ENCODE results near the gene C1orf56.
A peak's percentile ranks its signal among the peaks of the same experiment; 100 is the strongest.

C1orf56 gene
- 0 to 2.0 (median 1.6) reads per million in 9 experiments for total RNA-seq

DNA sequence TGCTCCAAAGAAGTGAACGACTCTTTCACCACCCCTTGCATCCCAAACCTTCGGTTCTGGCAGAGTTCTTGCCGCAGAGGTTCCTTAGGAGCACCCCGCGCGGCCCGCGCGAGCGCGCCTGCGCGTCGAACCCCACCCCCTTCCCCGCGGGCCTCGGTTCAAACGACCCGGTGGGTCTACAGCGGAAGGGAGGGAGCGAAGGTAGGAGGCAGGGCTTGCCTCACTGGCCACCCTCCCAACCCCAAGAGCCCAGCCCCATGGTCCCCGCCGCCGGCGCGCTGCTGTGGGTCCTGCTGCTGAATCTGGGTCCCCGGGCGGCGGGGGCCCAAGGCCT, at the start of gene C1orf56:
Gene C1orf56, plus strand, starts transcription at position 161 of the 334 bp plus-strand sequence. Its CDS starts 97 bp downstream, at position 258.
- no peaks in the 10 kb centered on the region for H3K9me3 Mint-ChIP-seq
- H3K27me3 Mint-ChIP-seq = no peaks in the 10 kb centered on the region
- ATAC-seq (replicated peaks) (peak; percentile 60), DNase-seq (peak; percentile 33 to 40 (median 37))
- peak within 1 kb of the TSS; percentile 94 to 96 for H3K4me3 Mint-ChIP-seq
- peak within 1 kb of the TSS; percentile 92 to 96 for H3K27ac Mint-ChIP-seq
- peaks cover 45% of the 10 kb centered on the region for H3K36me3 Mint-ChIP-seq (ENCODE audit: insufficient read depth)
- H3K4me1 Mint-ChIP-seq (ENCODE audit: low read depth in 2 of 2) = peaks cover 33 to 37% of the 10 kb centered on the region in 2 donors

DNA sequence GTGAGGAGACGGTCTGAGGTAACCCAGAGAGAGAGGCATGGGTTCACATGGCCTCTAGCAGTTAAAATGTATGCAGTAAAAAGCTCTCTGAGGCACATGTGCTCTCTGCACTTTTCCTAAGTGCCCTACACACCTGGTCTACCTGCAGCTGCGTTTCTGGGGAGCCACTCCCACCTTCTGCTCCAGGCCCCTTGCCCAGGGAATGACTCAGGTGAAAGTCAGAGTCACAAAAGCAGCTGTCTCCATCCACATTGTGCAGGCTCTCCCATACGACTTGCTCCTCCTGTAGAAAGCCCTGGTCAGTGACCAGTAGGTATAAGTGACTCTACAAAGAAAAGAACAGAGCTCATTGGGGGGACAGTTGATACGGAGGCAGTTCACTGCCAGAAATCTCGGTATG, 49.6 kb upstream of the C1orf56 start:
- no peaks in the 10 kb centered on the region for H3K36me3 Mint-ChIP-seq (ENCODE audit: insufficient read depth)
- peaks cover 9 to 10% of the 10 kb centered on the region in 2 donors for H3K4me1 Mint-ChIP-seq (ENCODE audit: low read depth in 2 of 2)
- no peak overlapping the region for H3K27ac Mint-ChIP-seq
- H3K4me3 Mint-ChIP-seq = no peak overlapping the region
- no peaks in the 10 kb centered on the region for H3K9me3 Mint-ChIP-seq
- ATAC-seq (replicated peaks) = no peak
- H3K27me3 Mint-ChIP-seq = peaks cover 0 to 8% of the 10 kb centered on the region in 2 donors
- DNase-seq = no peak

DNA sequence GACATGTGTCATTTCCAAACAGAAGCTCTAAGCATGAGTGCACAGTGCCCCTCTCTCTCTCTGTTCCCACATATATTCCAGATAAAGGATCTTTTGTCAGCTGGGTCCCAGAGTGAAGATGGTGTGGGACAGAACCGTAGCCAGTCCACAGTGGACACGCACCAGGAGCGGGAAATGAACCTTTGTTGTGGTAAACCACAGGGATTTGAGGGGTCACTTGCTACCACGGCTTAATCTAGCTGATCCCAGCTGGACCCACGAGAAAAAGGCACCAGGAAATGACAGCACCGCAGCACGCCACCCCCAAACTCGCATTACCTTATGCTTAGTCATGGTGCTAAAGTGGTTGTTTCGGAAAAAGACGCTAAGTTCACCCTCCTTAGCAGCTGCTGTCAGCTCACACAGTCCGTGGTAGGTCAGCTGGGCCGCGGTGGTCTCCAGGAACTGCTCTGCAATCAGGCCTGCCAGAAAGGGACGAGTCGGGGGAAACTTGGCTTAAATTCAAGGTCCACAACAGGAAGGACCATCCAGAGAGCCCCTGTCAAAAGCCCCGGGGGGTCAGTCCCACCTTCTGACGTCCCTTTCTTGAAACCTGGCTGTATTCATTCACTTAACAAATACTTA, 48.4 kb upstream of the C1orf56 start:
- H3K36me3 Mint-ChIP-seq (ENCODE audit: insufficient read depth) = no peaks in the 10 kb centered on the region
- H3K27me3 Mint-ChIP-seq = peaks cover 0 to 8% of the 10 kb centered on the region in 2 donors
- no peak overlapping the region for H3K4me3 Mint-ChIP-seq
- H3K9me3 Mint-ChIP-seq = no peaks in the 10 kb centered on the region
- no peak for DNase-seq
- H3K4me1 Mint-ChIP-seq (ENCODE audit: low read depth in 2 of 2) = peaks cover 11 to 13% of the 10 kb centered on the region in 2 donors
- no peak overlapping the region for H3K27ac Mint-ChIP-seq
- no peak for ATAC-seq (replicated peaks)

DNA sequence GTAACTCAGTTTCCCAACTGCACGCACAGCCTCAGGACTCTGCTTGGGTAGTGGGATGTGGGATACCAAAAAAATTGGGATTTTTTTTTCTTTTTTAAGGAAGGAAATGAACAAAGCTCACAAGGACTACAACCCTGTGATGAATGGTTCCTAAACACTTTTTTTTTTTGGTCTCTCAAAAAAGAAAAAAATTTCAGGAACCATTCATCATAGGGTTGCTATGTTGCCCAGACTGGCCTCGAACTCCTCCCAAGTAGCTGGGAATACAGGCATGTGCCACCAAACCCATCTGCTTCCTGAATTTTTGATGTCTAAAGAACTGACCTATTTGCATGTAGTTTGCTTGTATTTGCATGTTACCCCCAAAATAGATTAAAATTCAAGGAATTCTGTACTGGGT, 47.6 kb upstream of the C1orf56 start:
- Mint-ChIP-seq H3K9me3 (no peaks in the 10 kb centered on the region), H3K36me3 (ENCODE audit: insufficient read depth) (no peaks in the 10 kb centered on the region), H3K27ac (no peak overlapping the region), H3K4me1 (ENCODE audit: low read depth in 2 of 2) (peaks cover 11 to 13% of the 10 kb centered on the region in 2 donors), H3K27me3 (peaks cover 0 to 8% of the 10 kb centered on the region in 2 donors), H3K4me3 (no peak overlapping the region)
- ATAC-seq (replicated peaks) = no peak
- DNase-seq = no peak

GRCh38 chr1:151000408-151000807, 47.1 kb upstream of the C1orf56 start:
- Mint-ChIP-seq H3K36me3 (ENCODE audit: insufficient read depth) (peaks cover 4% of the 10 kb centered on the region), H3K9me3 (no peaks in the 10 kb centered on the region), H3K4me1 (ENCODE audit: low read depth in 2 of 2) (peaks cover 12 to 13% of the 10 kb centered on the region in 2 donors), H3K4me3 (no peak overlapping the region), H3K27ac (no peak overlapping the region), H3K27me3 (peaks cover 0 to 8% of the 10 kb centered on the region in 2 donors)
- ATAC-seq (replicated peaks) (no peak), DNase-seq (no peak)

- Mint-ChIP-seq H3K4me1 (ENCODE audit: low read depth in 2 of 2) (peaks cover 15 to 17% of the 10 kb centered on the region in 2 donors), H3K27me3 (peaks cover 0 to 8% of the 10 kb centered on the region in 2 donors), H3K4me3 (no peak overlapping the region), H3K9me3 (no peaks in the 10 kb centered on the region), H3K36me3 (ENCODE audit: insufficient read depth) (peaks cover 8% of the 10 kb centered on the region), H3K27ac (no peak overlapping the region)
- no peak for DNase-seq
- no peak for ATAC-seq (replicated peaks)
Measured at GRCh38 chr1:151001602-151002001, 45.9 kb upstream of the C1orf56 start.

GRCh38 chr1:151002051-151002450, 45.5 kb upstream of the C1orf56 start:
- H3K4me1 Mint-ChIP-seq (ENCODE audit: low read depth in 2 of 2) = peaks cover 20% of the 10 kb centered on the region in 2 donors
- H3K9me3 Mint-ChIP-seq = no peaks in the 10 kb centered on the region
- no peak for DNase-seq
- peaks cover 0 to 5% of the 10 kb centered on the region in 2 donors for H3K27me3 Mint-ChIP-seq
- H3K27ac Mint-ChIP-seq = no peak overlapping the region
- no peak for ATAC-seq (replicated peaks)
- peaks cover 8% of the 10 kb centered on the region for H3K36me3 Mint-ChIP-seq (ENCODE audit: insufficient read depth)
- H3K4me3 Mint-ChIP-seq = no peak overlapping the region

- Mint-ChIP-seq H3K4me1 (ENCODE audit: low read depth in 2 of 2) (peaks cover 25 to 26% of the 10 kb centered on the region in 2 donors), H3K27ac (peak overlapping the region in 1 of 2 donors; percentile 55), H3K9me3 (no peaks in the 10 kb centered on the region), H3K36me3 (ENCODE audit: insufficient read depth) (peaks cover 11% of the 10 kb centered on the region), H3K4me3 (peak overlapping the region; percentile 9 to 35), H3K27me3 (no peaks in the 10 kb centered on the region)
- no peak for DNase-seq
- no peak for ATAC-seq (replicated peaks)
Measured at GRCh38 chr1:151002611-151003010, 44.9 kb upstream of the C1orf56 start.

GRCh38 chr1:151003180-151003579, 44.4 kb upstream of the C1orf56 start:
- no peaks in the 10 kb centered on the region for H3K27me3 Mint-ChIP-seq
- H3K9me3 Mint-ChIP-seq = no peaks in the 10 kb centered on the region
- no peak for ATAC-seq (replicated peaks)
- peaks cover 15% of the 10 kb centered on the region for H3K36me3 Mint-ChIP-seq (ENCODE audit: insufficient read depth)
- H3K4me3 Mint-ChIP-seq = no peak overlapping the region
- peak overlapping the region in 1 of 2 donors; percentile 55 for H3K27ac Mint-ChIP-seq
- DNase-seq = no peak
- H3K4me1 Mint-ChIP-seq (ENCODE audit: low read depth in 2 of 2) = peaks cover 29 to 30% of the 10 kb centered on the region in 2 donors

- peak overlapping the region; percentile 97 to 100 for H3K4me3 Mint-ChIP-seq
- ATAC-seq (replicated peaks) (no peak), DNase-seq (no peak)
- no peaks in the 10 kb centered on the region for H3K27me3 Mint-ChIP-seq
- H3K36me3 Mint-ChIP-seq (ENCODE audit: insufficient read depth) = peaks cover 26% of the 10 kb centered on the region
- H3K27ac Mint-ChIP-seq = peak overlapping the region; percentile 99
- H3K9me3 Mint-ChIP-seq = no peaks in the 10 kb centered on the region
- H3K4me1 Mint-ChIP-seq (ENCODE audit: low read depth in 2 of 2) = peaks cover 43 to 46% of the 10 kb centered on the region in 2 donors
Measured at GRCh38 chr1:151005729-151006319, 41.7 kb upstream of the C1orf56 start.

DNA sequence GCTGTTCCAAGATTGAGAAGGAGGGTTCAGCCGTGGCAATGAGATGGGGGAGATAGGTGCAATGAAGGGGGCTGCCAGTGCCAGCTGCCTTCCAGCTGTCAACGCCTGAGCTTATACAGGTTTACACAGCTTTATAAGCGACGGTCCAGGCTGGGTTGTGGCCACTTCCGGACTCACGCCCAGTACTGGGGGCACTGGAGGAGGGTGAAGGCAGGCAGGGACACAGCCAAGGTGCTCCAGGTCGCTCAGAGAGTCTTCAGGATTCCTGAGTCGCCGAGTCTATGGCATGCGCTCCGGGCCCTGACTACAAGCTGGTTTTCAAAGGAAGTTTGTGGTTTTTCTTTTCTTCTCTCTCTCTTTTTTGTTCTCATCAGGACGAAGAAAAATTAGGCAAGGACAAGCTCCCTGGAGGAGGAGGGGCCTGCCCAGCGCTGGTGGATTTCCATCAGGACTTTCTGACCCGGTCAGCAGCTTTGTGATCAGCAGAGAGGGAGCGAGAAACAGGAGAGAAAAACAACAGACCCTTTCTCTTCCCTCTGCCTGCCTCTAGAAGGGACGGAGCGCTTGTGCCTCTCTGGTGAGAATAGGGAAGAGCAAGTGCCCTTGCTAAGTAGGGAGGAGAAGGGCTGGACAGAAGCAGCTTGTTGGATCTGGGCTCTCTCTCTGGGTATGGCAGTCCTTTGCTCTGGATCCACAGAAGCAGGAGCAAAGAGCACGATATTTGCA, 41.1 kb upstream of the C1orf56 start, which contains the start of gene MINDY1:
Gene MINDY1, minus strand, starts transcription at position 576 of the 726 bp plus-strand sequence. CDS start 4,285 bp downstream, outside the sequence.
- H3K4me1 Mint-ChIP-seq (ENCODE audit: low read depth in 2 of 2) = peaks cover 46 to 50% of the 10 kb centered on the region in 2 donors
- ATAC-seq (replicated peaks) (no peak), DNase-seq (no peak)
- H3K27ac Mint-ChIP-seq = peak within 1 kb of the TSS; percentile 99
- H3K36me3 Mint-ChIP-seq (ENCODE audit: insufficient read depth) = peaks cover 26% of the 10 kb centered on the region
- H3K27me3 Mint-ChIP-seq = no peaks in the 10 kb centered on the region
- H3K9me3 Mint-ChIP-seq = no peaks in the 10 kb centered on the region
- H3K4me3 Mint-ChIP-seq = peak within 1 kb of the TSS; percentile 97 to 100

- DNase-seq = no peak
- H3K9me3 Mint-ChIP-seq = no peaks in the 10 kb centered on the region
- H3K27ac Mint-ChIP-seq = peak overlapping the region; percentile 99
- peaks cover 26% of the 10 kb centered on the region for H3K36me3 Mint-ChIP-seq (ENCODE audit: insufficient read depth)
- H3K27me3 Mint-ChIP-seq = no peaks in the 10 kb centered on the region
- H3K4me1 Mint-ChIP-seq (ENCODE audit: low read depth in 2 of 2) = peaks cover 42 to 47% of the 10 kb centered on the region in 2 donors
- H3K4me3 Mint-ChIP-seq = peak overlapping the region; percentile 97 to 100
- ATAC-seq (replicated peaks) = no peak
Measured at GRCh38 chr1:151007853-151008243, 39.7 kb upstream of the C1orf56 start.
